OCI-LY7 (cell line): Measurements from ENCODE around the gene CIB4. TPM values are rescaled to one million over a fixed set of nuclear protein-coding genes. Genes with fewer than 3 reads are reported as not detected.

ENCODE experiments used
- BruUV-seq: library from RNA; stranded (reverse); fragments of 400-500 nt; replicated peaks from 2 replicates; lab custom pipeline; 2021; lab: Mats Ljungman, UMichigan
- CTCF ChIA-PET: fragments of 300-600 bp; sonication (Branson Sonifier 250); formaldehyde crosslinking; loops from one replicate; lab custom pipeline; 2022; ENCODE audit warnings: antibody characterized with exemption; ENCODE audit not compliant: unreplicated experiment; lab: Charles Lee
- POLR2A ChIA-PET: fragments of 300-600 bp; sonication (Branson Sonifier 250); formaldehyde crosslinking; loops from one replicate; lab custom pipeline; 2022; ENCODE audit warnings: antibody characterized with exemption; lab: Charles Lee
- DNase-seq: peaks from one replicate; pipeline ENCODE4 v3.0.0-alpha.2; 2015; ENCODE audit warnings: low spot score
- H2AFZ ChIP-seq: fragments of 200-600 bp; sonication (generic), shearing (Covaris generic); 2 replicates; pipeline ENCODE4 v1.6.1; 2014; ENCODE audit warnings: mild to moderate bottlenecking, antibody characterized with exemption, low read length, moderate library complexity
- H3K27ac ChIP-seq: fragments of 200-600 bp; sonication (generic); 2 replicates; pipeline ENCODE4 v1.5.1; 2014; ENCODE audit warnings: mixed run types, low read depth, mild to moderate bottlenecking, moderate library complexity, low read length, inconsistent platforms; ENCODE audit not compliant: poor library complexity, severe bottlenecking
- H3K36me3 ChIP-seq: fragments of 200-600 bp; sonication (generic); 2 replicates; pipeline ENCODE4 v1.6.1; 2014; ENCODE audit warnings: mild to moderate bottlenecking, antibody characterized with exemption, low read length, moderate library complexity, mixed read lengths; ENCODE audit not compliant: insufficient read depth
- H3K4me1 ChIP-seq: fragments of 200-600 bp; sonication (generic); 2 replicates; pipeline ENCODE4 v1.5.1; 2014; ENCODE audit warnings: mild to moderate bottlenecking, low read length; ENCODE audit not compliant: insufficient read depth, poor library complexity, severe bottlenecking
- H3K4me2 ChIP-seq: fragments of 200-600 bp; sonication (generic); 2 replicates; pipeline ENCODE4 v1.6.1; 2014; ENCODE audit warnings: mild to moderate bottlenecking, low read length
- H3K4me3 ChIP-seq: fragments of 200-600 bp; sonication (generic); 2 replicates; pipeline ENCODE4 v1.5.1; 2014; ENCODE audit warnings: mild to moderate bottlenecking, low read depth, low read length; ENCODE audit not compliant: poor library complexity, severe bottlenecking
- H3K79me2 ChIP-seq: fragments of 200-600 bp; sonication (generic); 2 replicates; pipeline ENCODE4 v1.6.1; 2016; ENCODE audit warnings: low read depth, mild to moderate bottlenecking, low read length, moderate library complexity, mixed read lengths; ENCODE audit not compliant: insufficient read depth
- H3K9me2 ChIP-seq: fragments of 200-600 bp; sonication (generic); 2 replicates; pipeline ENCODE4 v1.6.1; 2016; ENCODE audit warnings: mild to moderate bottlenecking, low read length, mixed read lengths; ENCODE audit not compliant: insufficient read depth
- H3K9me3 ChIP-seq: fragments of 200-600 bp; sonication (generic); 2 replicates; pipeline ENCODE4 v1.6.1; 2014; ENCODE audit warnings: mild to moderate bottlenecking, mixed run types, low read length, mixed read lengths
- H4K20me1 ChIP-seq: fragments of 200-600 bp; sonication (generic); 2 replicates; pipeline ENCODE4 v1.6.1; 2014; ENCODE audit warnings: mild to moderate bottlenecking, antibody characterized with exemption, low read length, moderate library complexity, mixed read lengths; ENCODE audit not compliant: insufficient read depth
- EZH2phosphoT487 ChIP-seq: fragments of 200-600 bp; sonication (generic); IDR thresholded peaks from 2 replicates; pipeline ENCODE4 v1.6.1; 2018; ENCODE audit warnings: low read depth, borderline replicate concordance, mild to moderate bottlenecking, mixed run types, antibody characterized with exemption, low read length, moderate library complexity, mixed read lengths
- intact Hi-C: fragments of 100-400 bp; cut with micrococcal nuclease; formaldehyde crosslinking; loops from one replicate; pipeline ENCODE4 v1.10.0; 2022; ENCODE audit not compliant: unreplicated experiment
- total RNA-seq, 2 experiments: library from RNA; depleted of rRNA in 1 of 2; stranded (reverse); fragments of >200 nt in 1 of 2; shearing (Covaris generic) in 1 of 2; gene quantifications; 2 replicates each; pipeline ENCODE4 v1.2.3, GENCODE V29; 2014 to 2022
- TF ChIP-seq, protein P1 (sequence below): fragments of 200-600 bp; sonication (generic); conservative IDR thresholded peaks from 2 replicates; pipeline ENCODE4 v1.5.1; 2014; ENCODE audit warnings: mild to moderate bottlenecking, antibody characterized with exemption, low read length, moderate library complexity, mixed read lengths

CIB4 gene
- total RNA-seq, 2 experiments from 2014 or later = not detected

DNA sequence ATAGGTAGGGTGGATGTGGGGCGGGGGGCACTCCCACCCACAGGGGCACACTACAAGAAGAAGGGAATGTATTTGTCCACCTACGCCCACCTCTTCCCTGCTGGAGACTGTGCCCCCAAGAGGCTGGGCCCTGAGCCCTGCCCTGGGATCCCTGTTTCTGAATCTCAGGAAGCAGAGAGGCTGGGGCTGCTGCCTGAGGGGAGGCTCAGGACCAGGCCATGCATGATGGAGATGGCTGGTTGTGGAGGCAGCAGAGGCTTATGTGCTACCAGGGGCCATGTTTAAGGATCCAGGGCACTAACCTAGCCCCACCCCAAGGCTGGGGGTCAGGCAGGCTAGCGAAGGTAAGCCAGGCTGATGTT, 82.1 kb downstream of the CIB4 start:
- CTCF ChIA-PET = interaction anchor here (0.5 kb wide), 1 partner anchor 1046 kb away, joined by 3 read pairs; no protein-coding TSS in a partner anchor
- H3K9me2 ChIP-seq = no peaks in the 10 kb centered on the region
- H3K79me2 ChIP-seq = no peaks in the 10 kb centered on the region
- no peak overlapping the region for H3K4me3 ChIP-seq
- no peaks in the 10 kb centered on the region; the same call in 1 of the 2 replicates for H4K20me1 ChIP-seq
- H2AFZ ChIP-seq = no peak overlapping the region
- no peaks in the 10 kb centered on the region for H3K4me1 ChIP-seq
- intact Hi-C loops = no loop called here
- no peaks in the 10 kb centered on the region for H3K36me3 ChIP-seq
- no peak for DNase-seq
- H3K27ac ChIP-seq = no peak overlapping the region
- H3K9me3 ChIP-seq = no peaks in the 10 kb centered on the region
- POLR2A ChIA-PET = no interaction called here
- TF ChIP-seq, protein P1, sequence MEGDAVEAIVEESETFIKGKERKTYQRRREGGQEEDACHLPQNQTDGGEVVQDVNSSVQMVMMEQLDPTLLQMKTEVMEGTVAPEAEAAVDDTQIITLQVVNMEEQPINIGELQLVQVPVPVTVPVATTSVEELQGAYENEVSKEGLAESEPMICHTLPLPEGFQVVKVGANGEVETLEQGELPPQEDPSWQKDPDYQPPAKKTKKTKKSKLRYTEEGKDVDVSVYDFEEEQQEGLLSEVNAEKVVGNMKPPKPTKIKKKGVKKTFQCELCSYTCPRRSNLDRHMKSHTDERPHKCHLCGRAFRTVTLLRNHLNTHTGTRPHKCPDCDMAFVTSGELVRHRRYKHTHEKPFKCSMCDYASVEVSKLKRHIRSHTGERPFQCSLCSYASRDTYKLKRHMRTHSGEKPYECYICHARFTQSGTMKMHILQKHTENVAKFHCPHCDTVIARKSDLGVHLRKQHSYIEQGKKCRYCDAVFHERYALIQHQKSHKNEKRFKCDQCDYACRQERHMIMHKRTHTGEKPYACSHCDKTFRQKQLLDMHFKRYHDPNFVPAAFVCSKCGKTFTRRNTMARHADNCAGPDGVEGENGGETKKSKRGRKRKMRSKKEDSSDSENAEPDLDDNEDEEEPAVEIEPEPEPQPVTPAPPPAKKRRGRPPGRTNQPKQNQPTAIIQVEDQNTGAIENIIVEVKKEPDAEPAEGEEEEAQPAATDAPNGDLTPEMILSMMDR = no peak
- TF ChIP-seq EZH2phosphoT487 = no peak
- H3K4me2 ChIP-seq = no peak overlapping the region
- BruUV-seq = no TSS peak

DNA sequence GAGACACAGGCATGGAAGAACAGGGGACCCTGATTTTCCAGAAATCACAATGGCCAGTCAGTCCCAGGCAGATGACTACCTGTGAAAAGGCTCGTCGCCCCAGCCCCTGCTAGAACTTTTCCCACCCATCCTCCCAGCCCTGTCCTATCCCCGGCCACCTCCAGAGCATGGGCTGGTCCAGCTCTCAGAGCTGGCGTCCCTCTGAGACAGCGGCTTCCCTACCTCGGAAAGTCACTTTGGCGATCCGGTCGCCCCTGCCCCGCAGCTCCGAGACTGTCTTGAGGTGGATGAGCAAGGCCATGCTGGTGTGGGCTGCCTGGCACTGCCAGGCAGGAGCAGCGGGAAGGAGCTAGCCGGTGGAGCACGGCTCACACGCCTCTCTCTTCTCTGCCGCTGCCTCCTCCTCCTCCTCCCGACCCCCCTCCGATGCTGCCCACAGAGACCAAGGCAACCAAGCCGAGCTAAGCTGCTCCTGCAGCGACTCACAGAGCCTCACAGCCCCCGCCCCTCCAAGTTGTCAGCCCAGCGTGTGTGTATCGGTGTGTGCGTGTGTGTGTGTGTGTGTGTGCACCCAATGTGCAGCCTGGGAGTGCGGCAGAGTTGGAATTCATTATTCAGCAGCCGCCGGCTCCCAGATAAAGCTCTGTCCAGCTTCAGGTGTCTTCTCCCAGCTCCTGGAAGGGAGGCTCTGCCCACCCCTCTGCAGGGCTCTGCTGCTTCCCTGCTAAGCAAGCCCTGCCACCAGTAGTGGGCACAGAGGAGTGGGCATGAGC, 82.7 kb downstream of the CIB4 start:
- no TSS peak for BruUV-seq
- no peak overlapping the region for H3K4me3 ChIP-seq
- intact Hi-C loops = no loop called here

DNA sequence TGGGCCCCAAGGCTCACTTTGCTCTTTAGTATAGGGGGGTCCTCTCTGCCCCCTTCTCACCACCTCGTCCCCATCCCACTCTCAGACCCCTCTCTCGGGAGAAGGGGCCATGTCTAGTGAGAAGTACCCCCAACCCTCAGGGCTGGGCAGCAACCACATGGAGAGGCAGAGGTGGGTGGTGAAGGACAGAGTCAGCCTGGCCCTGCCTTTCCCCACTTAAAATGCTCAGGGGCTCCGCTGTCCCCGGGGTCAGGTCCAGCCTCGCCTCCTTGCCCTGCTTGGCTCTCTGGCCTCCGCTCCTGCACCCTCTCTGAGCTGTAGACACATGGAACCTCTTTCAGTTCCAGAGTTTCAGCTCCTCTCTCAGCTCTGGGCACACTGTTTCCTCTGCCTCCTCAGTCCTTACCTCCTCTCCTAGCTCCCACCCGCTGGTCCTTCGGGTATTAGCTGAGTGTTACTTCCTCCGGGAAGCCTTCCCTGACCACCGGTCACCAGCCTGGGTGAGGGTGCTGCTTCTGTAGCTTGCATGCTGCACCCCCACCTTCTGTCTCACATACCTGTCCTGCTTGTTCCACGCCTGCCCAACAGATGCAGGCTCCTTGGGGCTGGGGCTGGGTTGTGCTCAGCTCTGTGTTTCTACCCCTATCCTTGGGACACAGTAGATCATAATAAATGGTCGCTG, 83.8 kb downstream of the CIB4 start:
- H3K9me3 ChIP-seq = no peaks in the 10 kb centered on the region
- no peaks in the 10 kb centered on the region; the same call in 1 of the 2 replicates for H4K20me1 ChIP-seq
- no peaks in the 10 kb centered on the region for H3K36me3 ChIP-seq
- intact Hi-C loops = no loop called here
- H3K79me2 ChIP-seq = no peaks in the 10 kb centered on the region
- no peak overlapping the region for H3K27ac ChIP-seq
- no peaks in the 10 kb centered on the region for H3K9me2 ChIP-seq
- ChIA-PET POLR2A (no interaction called here), CTCF (no interaction called here)
- TF ChIP-seq, protein P1 = no peak
- no peak for TF ChIP-seq EZH2phosphoT487
- no TSS peak for BruUV-seq
- no peak overlapping the region for H3K4me3 ChIP-seq
- no peaks in the 10 kb centered on the region for H3K4me1 ChIP-seq
- H3K4me2 ChIP-seq = no peak overlapping the region
- H2AFZ ChIP-seq = no peak overlapping the region
- DNase-seq = no peak

More for the DNA sequence above, 82.7 kb downstream of the CIB4 start:
- Histone ChIP-seq H3K9me3 (no peaks in the 10 kb centered on the region), H2AFZ (no peak overlapping the region), H3K4me1 (no peaks in the 10 kb centered on the region), H3K9me2 (no peaks in the 10 kb centered on the region), H3K27ac (no peak overlapping the region), H3K36me3 (no peaks in the 10 kb centered on the region), H4K20me1 (no peaks in the 10 kb centered on the region; the same call in 1 of the 2 replicates), H3K4me2 (no peak overlapping the region), H3K79me2 (no peaks in the 10 kb centered on the region)
- CTCF ChIA-PET = interaction anchor here (0.5 kb wide), 1 partner anchor 1046 kb away, joined by 3 read pairs; no protein-coding TSS in a partner anchor
- TF ChIP-seq EZH2phosphoT487 = no peak
- DNase-seq = no peak
- POLR2A ChIA-PET = interaction anchor here (0.5 kb wide), 1 partner anchor 30 kb away, joined by 3 read pairs; no protein-coding TSS in a partner anchor
